ENCODE data around the gene CARM1. TPM values are rescaled to one million over a fixed set of nuclear protein-coding genes. Genes with fewer than 3 reads are reported as not detected.

The CARM1 gene
- polyA plus RNA-seq, 1 experiment: 33.7 TPM

GRCh38 chr19:10850631-10851030 is 20.7 kb upstream of the CARM1 start:
- H3K4me3 ChIP-seq (ENCODE audit: low read depth, low read length): no peak overlapping the region
- POLR2A ChIA-PET: no interaction called here
- peaks cover 8% of the 10 kb centered on the region; the same call in 1 of the 2 replicates for H3K27me3 ChIP-seq (ENCODE audit: control insufficient read depth, insufficient read depth, low read length)
- CTCF ChIA-PET: interaction anchor here (1.7 kb wide), 1 partner anchor 14 kb away, joined by 8 read pairs; no protein-coding TSS in a partner anchor
- no peak for DNase-seq (ENCODE audit: low read depth)
- H3K36me3 ChIP-seq (ENCODE audit: control insufficient read depth, insufficient read depth, low read length): no peaks in the 10 kb centered on the region
- TF ChIP-seq CTCF (IDR thresholded peaks at IDR 0.05; ENCODE audit: insufficient read depth, low read depth, low read length): no peak

- CTCF ChIA-PET: interaction anchor here (0.8 to 2.2 kb wide), 9 partner anchors 9 to 156 kb away, joined by 3 to 10 read pairs (median 3); partner anchors contain the start of gene DNM2
- POLR2A ChIA-PET: no interaction called here
- TF ChIP-seq CTCF (IDR thresholded peaks at IDR 0.05; ENCODE audit: insufficient read depth, low read depth, low read length): no peak
- Histone ChIP-seq H3K36me3 (ENCODE audit: control insufficient read depth, insufficient read depth, low read length) (no peaks in the 10 kb centered on the region), H3K27me3 (ENCODE audit: control insufficient read depth, insufficient read depth, low read length) (peaks cover 8% of the 10 kb centered on the region; the same call in 1 of the 2 replicates), H3K4me3 (ENCODE audit: low read depth, low read length) (no peak overlapping the region)
- peak; percentile 23 for DNase-seq (ENCODE audit: low read depth)
Observed at GRCh38 chr19:10852098-10852800, 19.1 kb upstream of the CARM1 start.

- CTCF ChIA-PET: interaction anchor here (1.1 to 4.3 kb wide), 6 partner anchors 9 to 136 kb away, joined by 3 to 57 read pairs (median 5); partner anchors contain the start of gene DNM2
Observed at GRCh38 chr19:10852941-10853340, 18.4 kb upstream of the CARM1 start.

GRCh38 chr19:10854350-10855089 is 16.8 kb upstream of the CARM1 start:
- Histone ChIP-seq H3K4me3 (ENCODE audit: low read depth, low read length) (no peak overlapping the region), H3K36me3 (ENCODE audit: control insufficient read depth, insufficient read depth, low read length) (no peaks in the 10 kb centered on the region), H3K27me3 (ENCODE audit: control insufficient read depth, insufficient read depth, low read length) (no peaks in the 10 kb centered on the region)
- POLR2A ChIA-PET: interaction anchor here (0.7 kb wide), 1 partner anchor 8 kb away, joined by 9 read pairs; no protein-coding TSS in a partner anchor
- no peak for TF ChIP-seq CTCF (IDR thresholded peaks at IDR 0.05; ENCODE audit: insufficient read depth, low read depth, low read length)
- CTCF ChIA-PET: interaction anchor here (0.6 to 4.3 kb wide), 12 partner anchors 8 to 346 kb away, joined by 3 to 57 read pairs (median 4); partner anchors contain the start of genes DNM2, QTRT1 and TMED1
- DNase-seq (ENCODE audit: low read depth): no peak

More at GRCh38 chr19:10852941-10853340, 18.4 kb upstream of the CARM1 start:
- no peak for TF ChIP-seq CTCF (IDR thresholded peaks at IDR 0.05; ENCODE audit: insufficient read depth, low read depth, low read length)
- DNase-seq (ENCODE audit: low read depth): no peak
- POLR2A ChIA-PET: interaction anchor here (0.6 to 0.7 kb wide), 2 partner anchors 17 to 153 kb away, joined by 3 to 5 read pairs; partner anchors contain the start of gene TMED1
- H3K36me3 ChIP-seq (ENCODE audit: control insufficient read depth, insufficient read depth, low read length): no peaks in the 10 kb centered on the region
- H3K4me3 ChIP-seq (ENCODE audit: low read depth, low read length): no peak overlapping the region
- H3K27me3 ChIP-seq (ENCODE audit: control insufficient read depth, insufficient read depth, low read length): peaks cover 6% of the 10 kb centered on the region; the same call in 1 of the 2 replicates
